IPS-15b (cell line): ENCODE results near the gene PCMTD2.
"Not testable (repeated sequence)": the region's sequence is repeated elsewhere in the genome, so short reads cannot be mapped to it uniquely, and the experiment has no call there.

ENCODE experiments used
- H3K27me3 ChIP-seq: one replicate; pipeline ENCODE4 v1.6.1; 2013; ENCODE audit warnings: low read length; ENCODE audit not compliant: control insufficient read depth, insufficient read depth
- H3K36me3 ChIP-seq: one replicate; pipeline ENCODE4 v1.6.1; 2013; ENCODE audit warnings: low read length; ENCODE audit not compliant: control insufficient read depth, insufficient read depth
- H3K4me1 ChIP-seq: one replicate; pipeline ENCODE4 v1.6.1; 2013; ENCODE audit warnings: mild to moderate bottlenecking, low read length; ENCODE audit not compliant: control insufficient read depth, insufficient read depth
- H3K4me3 ChIP-seq: one replicate; pipeline ENCODE4 v1.5.1; 2013; ENCODE audit warnings: low read depth, low read length
- H3K9ac ChIP-seq: one replicate; pipeline ENCODE4 v1.6.1; 2013; ENCODE audit warnings: low read depth, mild to moderate bottlenecking, low read length
- H3K9me3 ChIP-seq: one replicate; pipeline ENCODE4 v1.6.1; 2013; ENCODE audit warnings: mild to moderate bottlenecking, low read length; ENCODE audit not compliant: control insufficient read depth, insufficient read depth

PCMTD2 gene

DNA sequence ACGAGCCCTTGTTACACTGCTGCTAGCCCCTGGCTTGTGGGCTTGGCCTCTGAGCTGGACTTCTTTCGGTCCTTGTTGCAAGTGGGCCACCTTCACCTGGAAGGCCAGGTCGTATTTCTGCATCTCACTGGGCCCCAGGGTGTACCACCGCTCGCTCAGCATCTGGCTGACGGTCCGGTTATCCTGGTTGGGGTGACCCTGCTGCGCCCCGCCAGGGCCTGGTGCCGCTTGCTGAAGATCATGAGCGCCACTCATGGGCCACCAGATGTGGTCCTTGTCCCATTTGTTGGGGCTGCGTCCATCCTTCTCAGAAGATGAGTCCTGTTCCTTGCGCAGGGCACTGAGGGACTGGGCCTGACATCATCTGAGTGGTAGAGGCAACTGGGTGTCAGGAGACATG is 36.6 kb downstream of the PCMTD2 start:
- H3K36me3 ChIP-seq, H3K4me1 ChIP-seq, H3K27me3 ChIP-seq: not testable (repeated sequence)

DNA sequence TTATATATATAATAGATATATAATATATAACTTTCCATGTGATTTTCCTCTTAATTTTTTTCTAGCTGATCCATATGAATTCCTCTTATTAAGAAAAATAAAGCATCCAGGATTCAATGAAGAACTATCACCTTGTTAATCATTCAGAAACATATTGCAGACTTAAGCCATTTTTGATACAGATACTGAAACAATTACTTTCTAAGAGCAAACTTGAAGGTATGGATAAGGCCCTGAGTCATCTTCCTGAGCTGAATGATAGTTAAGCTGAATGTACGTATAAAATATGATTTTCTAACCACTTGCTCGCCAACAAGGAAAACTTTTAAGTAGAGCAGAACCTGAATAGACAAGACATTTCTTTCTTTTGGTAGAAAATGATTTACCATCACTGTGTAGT is 47.5 kb downstream of the PCMTD2 start:
- H3K27me3 ChIP-seq, H3K4me3 ChIP-seq, H3K4me1 ChIP-seq, H3K36me3 ChIP-seq, H3K9me3 ChIP-seq, H3K9ac ChIP-seq: not testable (repeated sequence)

More for the DNA sequence above, 36.6 kb downstream of the PCMTD2 start:
- not testable (repeated sequence) for H3K4me3 ChIP-seq, H3K9me3 ChIP-seq, H3K9ac ChIP-seq

DNA sequence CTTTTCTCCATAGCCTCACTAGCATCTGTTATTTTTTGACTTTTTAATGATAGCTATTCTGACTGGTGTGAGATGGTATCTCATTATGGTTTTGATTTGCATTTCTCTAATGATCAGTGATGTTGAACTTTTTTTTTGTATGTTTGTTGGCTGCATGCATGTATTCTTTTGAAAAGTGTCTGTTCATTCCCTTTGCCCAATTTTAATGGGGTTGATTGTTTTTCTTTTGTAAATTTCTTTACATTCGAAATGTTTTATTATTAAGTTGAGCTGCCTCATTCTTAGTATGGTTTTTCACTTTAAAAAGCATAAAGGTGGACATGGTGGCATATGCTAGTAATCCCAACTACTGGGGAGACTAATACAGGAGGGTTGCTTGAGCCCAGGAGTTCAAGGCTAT is 58.2 kb downstream of the PCMTD2 start:
- not testable (repeated sequence) for H3K36me3 ChIP-seq, H3K4me3 ChIP-seq, H3K9ac ChIP-seq, H3K4me1 ChIP-seq, H3K9me3 ChIP-seq
- peaks cover 21% of the 10 kb centered on the region for H3K27me3 ChIP-seq

DNA sequence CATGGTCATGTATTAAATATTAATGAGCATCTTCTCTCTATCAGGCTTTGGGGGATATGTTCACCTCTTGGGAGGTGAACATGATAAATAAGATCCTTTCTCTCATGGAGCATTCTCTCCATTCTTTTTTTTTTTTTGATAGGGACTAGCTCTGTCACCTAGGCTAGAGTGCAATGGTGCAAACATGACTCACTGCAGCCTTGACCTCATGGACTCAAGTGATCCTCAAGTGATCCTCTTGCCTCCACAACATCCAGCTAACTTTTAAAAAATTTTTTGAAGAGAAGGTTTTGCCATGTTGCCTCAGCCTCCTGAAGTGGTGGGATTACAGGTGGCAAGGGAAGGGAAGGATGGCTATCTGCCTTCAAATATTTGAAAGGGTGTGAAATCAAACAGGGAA is 59.8 kb downstream of the PCMTD2 start:
- not testable (repeated sequence) for H3K9me3 ChIP-seq, H3K4me3 ChIP-seq, H3K9ac ChIP-seq, H3K4me1 ChIP-seq, H3K36me3 ChIP-seq
- H3K27me3 ChIP-seq = peaks cover 24% of the 10 kb centered on the region

DNA sequence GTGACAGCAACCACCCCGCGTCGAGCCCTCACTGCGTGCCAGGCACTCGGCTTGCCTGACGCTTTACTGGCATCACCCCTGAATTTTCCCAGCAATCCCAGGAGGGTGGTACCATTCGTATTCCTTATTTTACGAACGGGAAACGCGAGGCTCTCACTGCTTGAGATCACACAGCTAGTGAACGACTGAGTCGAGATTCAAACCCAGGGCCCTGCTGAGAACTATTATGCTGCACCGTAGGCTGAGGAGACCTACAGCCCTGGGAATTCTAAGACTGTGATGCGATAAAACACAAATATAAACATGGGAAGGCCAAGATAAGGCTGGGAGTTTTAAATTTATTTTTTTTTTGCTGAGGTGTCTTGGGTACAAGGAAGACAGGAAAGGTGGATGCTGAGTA is 60.3 kb downstream of the PCMTD2 start:
- peaks cover 24% of the 10 kb centered on the region for H3K27me3 ChIP-seq
- H3K4me1 ChIP-seq, H3K4me3 ChIP-seq, H3K9ac ChIP-seq, H3K36me3 ChIP-seq, H3K9me3 ChIP-seq: not testable (repeated sequence)

GRCh38 chr20:64316415-64317083 is 61.0 kb downstream of the PCMTD2 start:
- H3K4me3 ChIP-seq, H3K9me3 ChIP-seq, H3K36me3 ChIP-seq, H3K4me1 ChIP-seq, H3K9ac ChIP-seq: not testable (repeated sequence)
- H3K27me3 ChIP-seq = peaks cover 24% of the 10 kb centered on the region

DNA sequence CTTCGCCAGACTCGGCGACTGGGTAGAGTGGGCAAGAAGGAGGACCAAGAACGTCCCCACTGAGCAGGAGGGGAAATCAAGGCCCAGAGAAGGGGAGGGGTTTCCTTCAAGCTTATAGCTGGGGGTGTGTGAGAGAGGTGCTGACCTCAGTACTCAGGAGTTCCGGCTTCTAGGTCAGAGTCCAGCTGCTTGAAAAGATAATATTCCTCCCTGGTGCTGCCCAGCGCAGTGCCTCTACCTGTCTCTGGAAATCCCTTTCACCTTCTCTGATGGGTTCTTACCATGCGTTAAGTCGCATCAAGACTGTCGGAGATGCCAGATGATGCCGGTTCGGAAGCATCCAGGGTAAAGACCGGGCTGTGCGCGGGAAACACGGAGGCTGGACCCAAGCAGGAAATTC is 61.8 kb downstream of the PCMTD2 start:
- not testable (repeated sequence) for H3K4me3 ChIP-seq, H3K36me3 ChIP-seq, H3K9ac ChIP-seq, H3K4me1 ChIP-seq, H3K9me3 ChIP-seq
- peaks cover 24% of the 10 kb centered on the region for H3K27me3 ChIP-seq

DNA sequence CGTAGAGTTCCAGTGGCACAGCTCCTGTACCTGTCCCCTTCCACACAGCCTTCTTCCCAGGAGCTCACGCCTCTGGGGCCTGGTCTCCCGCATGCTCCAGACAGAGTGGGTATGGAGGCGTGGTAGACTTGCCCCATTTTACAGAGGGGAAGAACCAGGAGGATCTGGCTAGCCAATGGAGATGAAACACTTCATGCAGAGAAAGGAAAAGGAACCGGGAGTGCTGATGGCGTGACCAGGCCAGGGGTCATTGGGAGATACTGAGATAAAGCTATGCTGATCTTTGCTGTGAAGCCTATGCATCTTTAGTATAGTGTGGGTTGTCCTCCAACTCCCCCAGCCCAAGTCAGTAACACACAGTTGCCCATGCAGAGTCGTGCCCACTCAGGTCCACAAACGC is 62.5 kb downstream of the PCMTD2 start:
- H3K27me3 ChIP-seq = peaks cover 24% of the 10 kb centered on the region
- not testable (repeated sequence) for H3K36me3 ChIP-seq, H3K9ac ChIP-seq, H3K4me1 ChIP-seq, H3K4me3 ChIP-seq, H3K9me3 ChIP-seq

DNA sequence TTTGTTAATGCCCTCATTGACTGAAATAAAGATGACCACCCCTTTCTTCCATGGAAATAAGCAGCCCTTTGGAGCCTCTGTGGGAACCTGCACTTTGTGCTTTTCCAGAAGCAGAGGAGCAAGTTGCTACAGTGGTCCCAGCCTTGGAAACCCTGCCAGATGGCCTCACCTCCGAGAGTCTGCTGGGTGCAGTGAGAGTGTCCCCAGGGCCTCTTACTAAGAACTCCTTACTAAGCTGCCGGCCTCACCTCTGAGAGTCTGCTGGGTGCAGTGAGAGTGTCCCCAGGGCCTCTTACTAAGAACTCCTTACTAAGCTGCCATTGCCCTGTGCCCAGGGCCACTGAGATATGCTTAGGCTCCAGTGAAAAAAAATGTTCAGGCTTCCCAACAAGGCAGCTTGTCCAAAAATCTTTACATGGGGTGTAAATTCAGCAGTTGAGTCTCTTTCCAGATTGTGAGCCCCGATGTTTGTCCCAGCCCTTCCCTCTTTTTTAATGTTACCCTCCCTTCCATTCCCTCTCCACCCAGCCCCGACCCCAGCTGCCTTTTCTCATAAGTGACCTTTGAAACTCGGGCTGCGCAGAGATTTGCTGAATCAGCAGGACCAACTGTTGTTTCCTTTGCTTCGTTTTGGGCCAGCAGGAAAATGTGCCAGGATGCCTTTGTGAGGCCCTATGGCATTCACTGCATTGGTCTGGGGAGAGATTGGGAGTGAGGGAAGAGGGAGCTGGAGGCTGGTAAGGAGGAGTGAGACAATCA is 66.7 kb downstream of the PCMTD2 start:
- H3K4me1 ChIP-seq, H3K4me3 ChIP-seq, H3K9me3 ChIP-seq, H3K36me3 ChIP-seq, H3K9ac ChIP-seq: not testable (repeated sequence)
- H3K27me3 ChIP-seq = peaks cover 29% of the 10 kb centered on the region
